Nephron (organoid): ENCODE data around the gene CBLN4.

ENCODE experiments used
- H3K27ac Mint-ChIP-seq, 3 experiments: 2 replicates each; pipeline ENCODE4 v1.8.0; 2020; ENCODE audit warnings: mixed read lengths in 3 of 3, mild to moderate bottlenecking in 2 of 3, moderate library complexity in 1 of 3
- H3K27me3 Mint-ChIP-seq: 2 replicates; pipeline ENCODE4 v1.8.0; 2021; ENCODE audit warnings: low read depth, mild to moderate bottlenecking, moderate library complexity, mixed read lengths
- H3K36me3 Mint-ChIP-seq: 2 replicates; pipeline ENCODE4 v1.8.0; 2020; ENCODE audit warnings: low read depth, mixed read lengths
- H3K4me1 Mint-ChIP-seq: 2 replicates; pipeline ENCODE4 v1.8.0; 2020; ENCODE audit warnings: mixed read lengths
- H3K4me3 Mint-ChIP-seq, 3 experiments: 2 replicates each; pipeline ENCODE4 v1.8.0; 2020; ENCODE audit warnings: mild to moderate bottlenecking in 3 of 3, mixed read lengths in 3 of 3, moderate library complexity in 2 of 3
- H3K9me3 Mint-ChIP-seq: 2 replicates; pipeline ENCODE4 v1.8.0; 2020; ENCODE audit warnings: mixed read lengths
- CTCF ChIP-seq, 3 experiments: fragments of 200-600 bp; sonication (generic); IDR thresholded peaks; one replicate each; pipeline ENCODE4 v1.5.0; 2021; ENCODE audit warnings: antibody characterized with exemption in 3 of 3; ENCODE audit not compliant: unreplicated experiment in 3 of 3

The CBLN4 gene

DNA sequence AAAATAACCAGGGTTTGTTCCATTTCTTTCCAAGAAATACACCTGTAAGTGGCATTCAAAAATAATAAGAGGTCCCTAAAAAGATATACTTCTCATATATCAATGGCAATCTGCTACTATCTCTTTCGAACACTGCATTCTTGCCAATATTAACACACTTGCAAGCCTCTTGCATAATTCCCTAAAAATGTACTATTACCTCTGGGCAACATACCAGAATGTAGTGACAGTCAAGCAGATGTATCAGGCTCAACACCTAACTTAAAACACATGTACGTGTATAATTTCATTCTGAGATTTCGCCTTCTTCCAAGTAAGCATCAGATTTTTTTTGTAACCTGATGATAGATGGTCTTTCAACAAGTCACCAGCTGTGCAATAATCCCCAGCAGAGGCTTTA, 3.4 kb downstream of the CBLN4 start:
- Mint-ChIP-seq H3K4me1 (peaks cover 3% of the 10 kb centered on the region), H3K27me3 (peaks cover 9% of the 10 kb centered on the region), H3K9me3 (peaks cover 30% of the 10 kb centered on the region), H3K27ac (no peak overlapping the region), H3K36me3 (no peaks in the 10 kb centered on the region), H3K4me3 (no peak overlapping the region)
- TF ChIP-seq CTCF (IDR thresholded peaks at IDR 0.05; ENCODE audit: unreplicated experiment in 3 of 3): no peak

GRCh38 chr20:56001106-56001785, 4.1 kb downstream of the CBLN4 start:
- H3K9me3 Mint-ChIP-seq: peaks cover 28% of the 10 kb centered on the region
- no peaks in the 10 kb centered on the region for H3K36me3 Mint-ChIP-seq
- TF ChIP-seq CTCF (IDR thresholded peaks at IDR 0.05; ENCODE audit: unreplicated experiment in 3 of 3): no peak
- peaks cover 8% of the 10 kb centered on the region for H3K4me1 Mint-ChIP-seq
- no peak overlapping the region for H3K27ac Mint-ChIP-seq
- no peak overlapping the region for H3K4me3 Mint-ChIP-seq
- H3K27me3 Mint-ChIP-seq: peaks cover 4% of the 10 kb centered on the region

GRCh38 chr20:55978550-55978949, 26.8 kb downstream of the CBLN4 start:
- Mint-ChIP-seq H3K27ac (peak overlapping the region; percentile 27 to 87 (median 86)), H3K9me3 (peaks cover 42% of the 10 kb centered on the region)

GRCh38 chr20:55977690-55978459, 27.4 kb downstream of the CBLN4 start:
- peaks cover 46% of the 10 kb centered on the region for H3K9me3 Mint-ChIP-seq
- H3K4me1 Mint-ChIP-seq: peaks cover 16% of the 10 kb centered on the region
- TF ChIP-seq CTCF (IDR thresholded peaks at IDR 0.05; ENCODE audit: unreplicated experiment in 3 of 3): no peak
- peak overlapping the region in 1 of 3 experiments; percentile 25 for H3K4me3 Mint-ChIP-seq
- H3K27ac Mint-ChIP-seq: peak overlapping the region; percentile 67 to 87 (median 86)
- no peaks in the 10 kb centered on the region for H3K36me3 Mint-ChIP-seq
- H3K27me3 Mint-ChIP-seq: peaks cover 4% of the 10 kb centered on the region

More at GRCh38 chr20:55978550-55978949, 26.8 kb downstream of the CBLN4 start:
- Mint-ChIP-seq H3K4me1 (peaks cover 16% of the 10 kb centered on the region), H3K4me3 (no peak overlapping the region), H3K36me3 (no peaks in the 10 kb centered on the region), H3K27me3 (peaks cover 4% of the 10 kb centered on the region)
- TF ChIP-seq CTCF (IDR thresholded peaks at IDR 0.05; ENCODE audit: unreplicated experiment in 3 of 3): no peak

DNA sequence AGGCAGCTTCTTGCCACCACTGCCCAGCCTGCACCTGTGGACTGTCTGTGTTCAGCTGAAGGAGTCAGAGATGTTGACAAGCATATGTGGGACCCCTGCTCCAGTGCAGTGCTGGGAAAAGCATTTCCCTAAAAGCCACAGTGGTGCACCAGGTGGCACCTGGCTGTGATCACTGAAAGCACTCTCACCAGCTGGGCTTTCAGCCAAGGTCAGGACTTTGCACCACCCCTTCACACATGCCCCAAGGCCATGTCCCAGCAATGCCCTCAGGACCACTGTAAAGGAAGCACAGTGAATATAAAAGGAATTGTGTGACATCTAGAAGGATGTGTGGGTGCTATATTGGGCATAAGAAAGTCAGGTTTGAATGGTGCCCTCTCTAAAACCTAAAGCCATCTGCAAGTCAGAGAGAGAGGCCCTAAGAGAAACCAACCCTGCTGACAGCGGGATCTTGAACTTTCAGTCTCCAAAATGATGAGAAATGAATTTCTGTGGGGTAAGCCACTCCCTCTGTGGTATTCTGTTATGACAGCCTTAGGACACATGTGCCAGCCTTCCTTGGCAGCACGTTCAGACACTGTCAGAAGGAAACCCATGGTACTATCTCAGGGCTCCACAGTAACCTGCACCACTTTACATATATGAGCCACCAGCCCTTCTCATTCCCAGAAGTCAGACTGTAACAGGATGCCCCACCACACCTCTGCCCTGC, 30.7 kb downstream of the CBLN4 start:
- peaks cover 35% of the 10 kb centered on the region for H3K9me3 Mint-ChIP-seq
- H3K27ac Mint-ChIP-seq: no peak overlapping the region
- no peaks in the 10 kb centered on the region for H3K36me3 Mint-ChIP-seq
- TF ChIP-seq CTCF (IDR thresholded peaks at IDR 0.05; ENCODE audit: unreplicated experiment in 3 of 3): no peak
- H3K4me1 Mint-ChIP-seq: peaks cover 16% of the 10 kb centered on the region
- peaks cover 4% of the 10 kb centered on the region for H3K27me3 Mint-ChIP-seq
- no peak overlapping the region for H3K4me3 Mint-ChIP-seq
